Measurements from ENCODE around the gene RASSF10.

RASSF10 gene

DNA sequence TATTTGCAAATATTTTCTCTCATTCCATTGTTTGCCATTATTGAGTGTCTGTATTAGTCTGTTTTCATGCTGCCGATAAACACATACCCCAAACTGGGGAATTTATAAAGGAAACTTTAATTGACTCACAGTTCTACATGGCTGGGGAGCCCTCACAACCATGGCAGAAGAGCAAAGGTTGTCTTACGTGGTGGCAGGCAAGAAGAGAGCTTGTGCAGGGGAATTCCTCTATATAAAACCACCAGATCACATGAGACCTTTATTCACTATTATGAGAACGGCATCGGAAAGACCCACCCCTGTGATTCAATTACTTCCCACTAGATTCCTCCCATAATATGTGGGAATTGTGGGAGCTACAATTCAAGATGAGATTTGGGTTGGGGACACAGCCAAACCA is 10.2 kb downstream of the RASSF10 start:
- DNase-seq, result no peak
- Histone ChIP-seq H3K4me1 (no peaks in the 10 kb centered on the region), H3K27me3 (no peaks in the 10 kb centered on the region), H3K36me3 (no peaks in the 10 kb centered on the region), H3K4me3 (ENCODE audit: low read depth, low read length) (no peak overlapping the region), H3K9me3 (no peaks in the 10 kb centered on the region)
- TF ChIP-seq, protein P1, sequence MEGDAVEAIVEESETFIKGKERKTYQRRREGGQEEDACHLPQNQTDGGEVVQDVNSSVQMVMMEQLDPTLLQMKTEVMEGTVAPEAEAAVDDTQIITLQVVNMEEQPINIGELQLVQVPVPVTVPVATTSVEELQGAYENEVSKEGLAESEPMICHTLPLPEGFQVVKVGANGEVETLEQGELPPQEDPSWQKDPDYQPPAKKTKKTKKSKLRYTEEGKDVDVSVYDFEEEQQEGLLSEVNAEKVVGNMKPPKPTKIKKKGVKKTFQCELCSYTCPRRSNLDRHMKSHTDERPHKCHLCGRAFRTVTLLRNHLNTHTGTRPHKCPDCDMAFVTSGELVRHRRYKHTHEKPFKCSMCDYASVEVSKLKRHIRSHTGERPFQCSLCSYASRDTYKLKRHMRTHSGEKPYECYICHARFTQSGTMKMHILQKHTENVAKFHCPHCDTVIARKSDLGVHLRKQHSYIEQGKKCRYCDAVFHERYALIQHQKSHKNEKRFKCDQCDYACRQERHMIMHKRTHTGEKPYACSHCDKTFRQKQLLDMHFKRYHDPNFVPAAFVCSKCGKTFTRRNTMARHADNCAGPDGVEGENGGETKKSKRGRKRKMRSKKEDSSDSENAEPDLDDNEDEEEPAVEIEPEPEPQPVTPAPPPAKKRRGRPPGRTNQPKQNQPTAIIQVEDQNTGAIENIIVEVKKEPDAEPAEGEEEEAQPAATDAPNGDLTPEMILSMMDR (IDR thresholded peaks at IDR 0.05; ENCODE audit: low read depth, low read length), result no peak

DNA sequence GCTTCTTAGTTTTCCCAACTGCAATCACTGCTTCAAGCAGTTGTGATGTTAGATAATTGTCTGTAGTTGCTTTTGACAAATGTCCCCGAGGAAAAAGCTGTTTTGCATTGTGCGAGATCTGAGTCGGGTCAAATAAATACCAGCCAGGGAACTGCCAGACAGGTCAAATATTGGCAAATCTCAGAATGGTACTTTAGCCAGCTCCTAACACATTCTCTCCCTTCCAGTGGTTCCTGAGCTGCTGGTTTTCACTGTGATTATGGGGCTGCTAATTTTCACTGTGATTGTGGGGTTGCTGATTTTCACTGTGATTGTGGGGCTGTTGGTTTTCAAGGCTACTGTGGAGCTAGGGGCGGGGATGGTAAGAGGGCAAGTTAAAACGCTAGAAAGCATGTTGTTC is 14.3 kb downstream of the RASSF10 start:
- H3K36me3 ChIP-seq, result no peaks in the 10 kb centered on the region
- DNase-seq, result no peak
- no peaks in the 10 kb centered on the region for H3K9me3 ChIP-seq
- H3K4me1 ChIP-seq, result no peaks in the 10 kb centered on the region
- H3K27me3 ChIP-seq, result no peaks in the 10 kb centered on the region
- H3K4me3 ChIP-seq (ENCODE audit: low read depth, low read length), result no peak overlapping the region
- TF ChIP-seq, protein P1 (IDR thresholded peaks at IDR 0.05; ENCODE audit: low read depth, low read length), result no peak

DNA sequence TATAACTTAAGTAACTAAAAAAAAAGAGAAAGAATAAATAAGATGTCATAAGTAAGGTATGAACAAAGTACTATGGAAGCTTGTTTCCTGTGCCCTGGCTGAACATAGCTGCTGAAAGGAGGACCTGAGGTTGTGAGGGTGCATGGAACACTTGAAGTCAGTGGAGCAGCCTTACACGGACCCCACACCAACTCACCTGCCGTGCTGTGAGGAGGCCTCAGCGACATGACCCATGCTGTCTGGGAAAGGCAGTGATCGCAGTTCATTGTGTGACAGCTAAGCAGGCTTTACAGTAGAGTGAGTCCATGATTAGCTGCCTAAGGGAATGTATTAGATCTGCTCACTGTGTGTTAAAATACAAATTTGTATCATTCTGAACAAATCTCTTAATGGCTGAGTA is 17.6 kb downstream of the RASSF10 start:
- Histone ChIP-seq H3K27me3 (no peaks in the 10 kb centered on the region), H3K4me3 (ENCODE audit: low read depth, low read length) (no peak overlapping the region), H3K4me1 (no peaks in the 10 kb centered on the region), H3K36me3 (no peaks in the 10 kb centered on the region), H3K9me3 (no peaks in the 10 kb centered on the region)
- no peak for DNase-seq
- TF ChIP-seq, protein P1 (IDR thresholded peaks at IDR 0.05; ENCODE audit: low read depth, low read length), result no peak

DNA sequence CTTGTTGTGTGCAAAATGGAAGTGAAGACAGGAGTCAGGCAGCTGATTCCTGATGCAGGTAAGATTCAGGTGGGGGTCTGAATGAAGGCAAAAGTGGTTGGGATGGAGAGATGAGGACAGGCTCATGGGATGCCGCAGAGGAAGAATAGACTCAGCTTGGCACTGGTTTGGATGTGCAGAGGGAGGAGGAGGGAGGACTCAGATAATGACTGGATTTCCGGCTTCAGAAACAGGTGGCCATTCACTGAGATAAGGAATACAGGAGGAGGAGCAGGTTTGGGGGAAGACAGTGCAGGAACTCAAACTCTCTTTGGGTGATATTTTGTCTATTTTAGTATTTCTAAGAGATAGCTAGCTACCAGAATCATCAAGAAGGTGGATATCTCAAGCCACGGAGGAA is 19.2 kb downstream of the RASSF10 start:
- Histone ChIP-seq H3K27me3 (no peaks in the 10 kb centered on the region), H3K4me1 (no peaks in the 10 kb centered on the region), H3K4me3 (ENCODE audit: low read depth, low read length) (no peak overlapping the region), H3K36me3 (no peaks in the 10 kb centered on the region), H3K9me3 (no peaks in the 10 kb centered on the region)
- TF ChIP-seq, protein P1 (IDR thresholded peaks at IDR 0.05; ENCODE audit: low read depth, low read length), result no peak
- DNase-seq, result no peak

DNA sequence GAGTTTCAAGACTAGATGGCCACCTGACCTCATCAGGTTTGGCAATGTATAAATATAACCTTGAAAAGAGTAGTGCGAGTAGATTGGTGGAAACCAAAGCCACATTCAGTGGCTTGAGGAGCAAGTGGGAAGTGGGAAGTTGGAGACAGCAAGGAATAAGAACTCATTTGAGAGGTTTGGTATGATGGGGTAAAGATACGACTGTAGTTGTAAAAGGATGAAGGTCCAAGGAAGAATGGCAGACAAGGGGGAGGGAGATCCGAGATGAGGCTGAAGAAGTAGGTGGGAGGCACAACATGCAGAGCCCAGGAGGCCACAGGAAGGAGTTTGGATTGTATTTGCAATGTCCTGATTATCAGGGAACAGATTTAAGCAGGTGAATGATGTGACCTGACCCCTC is 20.8 kb downstream of the RASSF10 start:
- TF ChIP-seq, protein P1 (IDR thresholded peaks at IDR 0.05; ENCODE audit: low read depth, low read length), result no peak
- no peak overlapping the region for H3K4me3 ChIP-seq (ENCODE audit: low read depth, low read length)
- DNase-seq, result no peak
- no peaks in the 10 kb centered on the region for H3K4me1 ChIP-seq
- H3K9me3 ChIP-seq, result no peaks in the 10 kb centered on the region
- no peaks in the 10 kb centered on the region for H3K36me3 ChIP-seq
- H3K27me3 ChIP-seq, result no peaks in the 10 kb centered on the region

DNA sequence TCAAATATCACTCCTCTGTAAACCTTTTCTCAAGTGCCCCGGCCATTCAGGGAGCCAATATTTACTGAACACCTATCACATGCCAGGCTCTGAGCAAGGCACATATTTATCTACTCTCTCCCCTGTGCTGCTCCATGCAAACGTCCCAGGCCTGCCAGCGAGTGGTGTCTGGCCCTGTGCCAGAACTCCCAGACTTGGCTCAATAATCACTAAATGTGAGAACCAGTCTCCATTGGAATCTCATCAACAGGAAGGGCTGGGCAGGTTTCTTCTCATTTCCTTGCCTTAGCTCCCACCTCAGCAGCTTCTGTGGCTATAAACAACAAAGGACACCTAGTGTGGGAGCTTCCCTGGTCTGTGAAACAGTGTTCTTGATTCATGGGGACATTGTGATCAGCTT is 21.7 kb downstream of the RASSF10 start:
- no peaks in the 10 kb centered on the region for H3K27me3 ChIP-seq

More for the DNA sequence above, 21.7 kb downstream of the RASSF10 start:
- H3K4me1 ChIP-seq, result no peaks in the 10 kb centered on the region
- H3K9me3 ChIP-seq, result no peaks in the 10 kb centered on the region
- DNase-seq, result peak; percentile 16
- TF ChIP-seq, protein P1 (IDR thresholded peaks at IDR 0.05; ENCODE audit: low read depth, low read length), result no peak
- H3K36me3 ChIP-seq, result no peaks in the 10 kb centered on the region
- H3K4me3 ChIP-seq (ENCODE audit: low read depth, low read length), result no peak overlapping the region

Data from BE2C (cell line).